CD4-positive, alpha-beta T cell treated with Interleukin-17A for 4 hours (primary cell): ENCODE data around the gene SECTM1.
"Not testable (repeated sequence)": the region's sequence is repeated elsewhere in the genome, so short reads cannot be mapped to it uniquely, and the experiment has no call there.

Experiments used
- DNase-seq: peaks from one replicate; pipeline ENCODE4 v3.0.0-alpha.2; 2020; ENCODE audit warnings: mixed read lengths

The SECTM1 gene

GRCh38 chr17:82333279-82334171 lies at the start of gene SECTM1:
Gene SECTM1 (minus strand): TSS chr17:82333766. CDS start chr17:82327240, 6,526 bp downstream.
- DNase-seq: peak; percentile 42

DNA sequence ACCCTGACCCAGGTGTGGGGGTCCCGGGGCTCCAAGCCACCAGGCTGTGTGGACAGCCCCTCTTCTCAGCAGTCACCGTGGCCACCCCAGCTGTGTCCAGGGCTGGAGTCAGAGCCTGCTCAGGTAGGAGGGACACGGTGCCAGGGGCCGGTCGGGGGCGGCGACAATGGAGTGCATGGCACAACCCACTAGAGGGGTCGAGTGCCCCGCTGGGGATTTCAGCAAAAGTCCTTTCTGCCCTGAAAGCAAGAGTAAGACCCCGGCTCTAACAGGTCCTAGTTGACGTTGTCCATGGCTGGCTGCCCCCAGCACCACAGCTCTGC lies 49.3 kb upstream of the SECTM1 start:
- no peak for DNase-seq

GRCh38 chr17:82382220-82382932 lies 48.8 kb upstream of the SECTM1 start:
- DNase-seq: not testable (repeated sequence)

DNA sequence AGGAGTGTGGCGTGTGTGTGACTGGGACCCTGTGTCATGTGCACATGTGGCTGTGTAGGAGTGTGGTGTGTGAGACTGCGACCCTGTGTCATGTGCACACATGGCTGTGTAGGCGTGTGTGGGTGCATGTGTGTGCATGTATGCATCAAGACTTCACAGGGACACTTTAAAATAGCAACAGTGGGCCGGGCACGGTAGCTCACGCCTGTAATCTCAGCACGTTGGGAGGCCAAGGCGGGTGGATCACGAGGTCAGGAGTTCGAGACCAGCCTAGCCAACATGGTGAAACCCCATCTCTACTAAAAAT lies 48.1 kb upstream of the SECTM1 start:
- not testable (repeated sequence) for DNase-seq

- DNase-seq: no peak
Observed at GRCh38 chr17:82380860-82381702, 47.5 kb upstream of the SECTM1 start.

DNA sequence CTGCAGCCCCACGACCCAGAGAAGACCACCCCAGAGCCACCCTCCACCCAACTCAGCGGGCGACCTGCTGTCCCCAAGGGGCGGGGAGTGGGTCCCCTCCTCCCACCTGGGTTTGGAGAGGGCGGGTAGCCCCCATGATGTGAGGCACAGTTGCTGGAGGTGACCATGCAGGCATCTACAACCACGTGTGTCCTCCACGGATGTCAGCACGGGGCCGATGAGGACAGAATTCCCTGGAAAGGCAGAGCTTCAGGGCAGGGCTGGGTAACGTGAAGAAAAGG lies 45.1 kb upstream of the SECTM1 start:
- no peak for DNase-seq

DNA sequence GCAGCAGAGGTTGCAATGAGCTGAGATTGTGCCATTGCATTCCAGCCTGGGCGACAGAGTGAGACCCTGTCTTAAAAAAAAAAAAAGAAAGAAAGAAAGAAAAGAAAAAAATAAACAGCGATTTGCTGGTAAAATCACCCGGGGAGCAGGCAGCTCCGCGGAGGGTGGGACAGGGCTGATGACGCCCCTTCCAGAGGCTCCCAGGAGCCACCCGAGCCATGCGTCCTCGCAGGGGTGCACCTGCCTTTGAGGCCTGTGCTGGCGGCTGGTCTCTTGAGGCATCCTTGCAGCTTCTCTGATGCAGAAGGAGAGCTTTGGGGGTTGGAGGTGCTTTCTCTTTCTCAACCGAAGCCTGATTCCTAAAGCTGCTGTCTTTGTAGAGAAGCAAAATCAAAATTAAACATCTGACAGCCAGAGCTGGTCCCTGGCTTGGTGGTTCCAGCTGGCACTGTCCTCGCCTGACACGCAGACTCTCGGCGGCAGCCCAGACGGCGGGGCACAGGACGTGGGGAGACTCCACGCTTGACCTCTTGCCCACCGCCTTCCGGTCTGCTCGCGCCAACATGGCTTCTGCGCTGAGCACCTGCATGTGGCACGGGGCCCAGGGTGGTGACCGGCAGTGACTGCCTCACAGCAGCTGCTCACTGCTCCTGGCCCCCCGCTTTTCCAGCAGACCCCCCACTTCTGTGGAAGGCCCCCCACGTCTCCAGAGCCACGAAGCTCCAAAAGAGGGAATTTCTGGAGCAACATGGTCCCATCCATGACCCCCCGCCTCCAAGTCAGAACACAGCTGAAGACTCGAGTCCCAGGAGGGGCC lies 44.6 kb upstream of the SECTM1 start:
- DNase-seq: no peak

DNA sequence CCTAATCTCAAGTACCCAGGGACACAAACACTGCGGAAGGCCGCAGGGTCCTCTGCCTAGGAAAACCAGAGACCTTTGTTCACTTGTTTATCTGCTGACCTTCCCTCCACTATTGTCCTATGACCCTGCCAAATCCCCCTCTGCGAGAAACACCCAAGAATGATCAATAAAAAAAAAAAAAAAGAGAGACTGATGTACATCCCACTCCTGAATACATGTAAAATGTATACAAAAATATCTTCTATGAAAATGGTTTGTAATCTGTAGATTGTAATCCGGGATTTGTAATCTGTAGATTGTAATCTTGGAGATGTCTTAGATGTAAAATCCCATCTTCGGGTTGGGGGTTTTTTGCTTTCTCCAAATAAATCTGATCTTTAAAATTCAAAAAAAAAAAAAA lies 43.7 kb upstream of the SECTM1 start:
- DNase-seq: not testable (repeated sequence)

DNA sequence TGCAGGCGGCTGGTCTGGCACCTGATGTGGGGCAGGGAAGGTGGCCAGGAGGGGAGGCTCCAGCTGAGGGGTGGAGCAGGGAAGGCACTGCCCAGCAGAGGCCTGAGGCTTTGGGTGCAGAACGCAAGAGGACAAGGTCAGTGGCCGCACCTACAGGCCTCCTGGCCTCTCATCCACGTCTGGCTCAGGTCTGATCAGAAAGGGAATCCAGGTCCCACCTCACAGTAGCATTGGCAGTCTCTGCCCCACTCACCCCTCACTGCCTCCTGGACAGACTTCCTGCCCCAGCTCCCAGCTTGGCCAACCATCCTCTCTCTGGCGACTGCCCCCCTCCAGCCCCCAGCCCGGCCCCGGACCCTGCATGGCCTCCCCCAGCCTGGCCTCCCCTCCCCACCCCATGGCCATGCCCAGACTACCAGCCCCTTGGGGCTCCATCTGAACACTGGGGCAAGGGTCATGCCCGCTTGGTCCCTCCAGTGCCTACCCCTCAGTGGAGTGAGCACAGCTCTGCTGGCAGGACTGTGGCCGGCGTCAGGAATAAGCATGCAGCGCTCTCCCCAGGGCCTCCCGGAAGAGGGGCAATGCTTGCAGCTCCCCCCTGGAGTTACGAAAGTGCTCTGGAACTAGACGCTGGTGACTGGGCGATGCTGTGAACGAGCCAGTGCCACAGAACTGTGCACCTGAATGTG lies 42.6 kb upstream of the SECTM1 start:
- DNase-seq: no peak

- no peak for DNase-seq
Observed at GRCh38 chr17:82375359-82376041, 41.9 kb upstream of the SECTM1 start.

DNA sequence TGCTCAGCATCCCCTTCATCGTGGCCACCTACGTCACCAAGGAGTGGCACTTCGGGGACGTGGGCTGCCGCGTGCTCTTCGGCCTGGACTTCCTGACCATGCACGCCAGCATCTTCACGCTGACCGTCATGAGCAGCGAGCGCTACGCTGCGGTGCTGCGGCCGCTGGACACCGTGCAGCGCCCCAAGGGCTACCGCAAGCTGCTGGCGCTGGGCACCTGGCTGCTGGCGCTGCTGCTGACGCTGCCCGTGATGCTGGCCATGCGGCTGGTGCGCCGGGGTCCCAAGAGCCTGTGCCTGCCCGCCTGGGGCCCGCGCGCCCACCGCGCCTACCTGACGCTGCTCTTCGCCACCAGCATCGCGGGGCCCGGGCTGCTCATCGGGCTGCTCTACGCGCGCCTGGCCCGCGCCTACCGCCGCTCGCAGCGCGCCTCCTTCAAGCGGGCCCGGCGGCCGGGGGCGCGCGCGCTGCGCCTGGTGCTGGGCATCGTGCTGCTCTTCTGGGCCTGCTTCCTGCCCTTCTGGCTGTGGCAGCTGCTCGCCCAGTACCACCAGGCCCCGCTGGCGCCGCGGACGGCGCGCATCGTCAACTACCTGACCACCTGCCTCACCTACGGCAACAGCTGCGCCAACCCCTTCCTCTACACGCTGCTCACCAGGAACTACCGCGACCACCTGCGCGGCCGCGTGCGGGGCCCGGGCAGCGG lies 41.2 kb upstream of the SECTM1 start:
- no peak for DNase-seq

GRCh38 chr17:82373731-82374625 lies 40.4 kb upstream of the SECTM1 start:
- no peak for DNase-seq

GRCh38 chr17:82373072-82373452 lies 39.5 kb upstream of the SECTM1 start:
- not testable (repeated sequence) for DNase-seq

GRCh38 chr17:82372249-82373071 lies 38.9 kb upstream of the SECTM1 start:
- no peak for DNase-seq

- no peak for DNase-seq
Observed at GRCh38 chr17:82371333-82372248, 38.0 kb upstream of the SECTM1 start, which contains the start of gene UTS2R. Gene UTS2R (plus strand): TSS chr17:82371765. CDS start chr17:82374325, 2,560 bp downstream.

- DNase-seq: no peak
Observed at GRCh38 chr17:82370471-82371332, 37.1 kb upstream of the SECTM1 start.

- DNase-seq: no peak
Observed at GRCh38 chr17:82369211-82369610, 35.6 kb upstream of the SECTM1 start.
